Psoas muscle (tissue), 8 donors: ENCODE results near the gene IL1R2. TPM values are rescaled to one million over a fixed set of nuclear protein-coding genes. Genes with fewer than 3 reads are reported as not detected.

Experiments
- ATAC-seq, 4 donors: fragments of 200-7000 bp; cut with Tn5 transposase; one replicate each; pipeline ENCODE4 v1.9.1; 2020; ENCODE audit warnings: moderate library complexity in 3 of 4, mild to moderate bottlenecking in 2 of 4
- DNase-seq, 2 donors: peaks; one replicate each; pipeline ENCODE4 v3.0.0-alpha.2; 2020
- H3K27ac ChIP-seq: fragments of 200-600 bp; one replicate; pipeline ENCODE4 v1.8.0; 2022
- H3K27me3 ChIP-seq, 3 donors: fragments of 200-600 bp in 1 of 3; one replicate each; pipeline versions ENCODE4 v1.6.1 to v1.8.0; 2013 to 2022; ENCODE audit warnings: low read length in 2 of 3, mild to moderate bottlenecking in 2 of 3, moderate library complexity in 1 of 3; ENCODE audit not compliant: insufficient read depth in 3 of 3
- H3K36me3 ChIP-seq, 2 donors: fragments of 200-600 bp in 1 of 2; one replicate each; pipeline versions ENCODE4 v1.6.1 to v1.8.0; 2013 to 2022; ENCODE audit warnings: low read depth in 1 of 2, mild to moderate bottlenecking in 1 of 2, moderate library complexity in 1 of 2; ENCODE audit not compliant: insufficient read depth in 1 of 2
- H3K4me1 ChIP-seq: fragments of 200-600 bp; one replicate; pipeline ENCODE4 v1.8.0; 2022
- H3K4me3 ChIP-seq: fragments of 200-600 bp; one replicate; pipeline ENCODE4 v1.8.0; 2022; ENCODE audit warnings: mild to moderate bottlenecking
- H3K9me3 ChIP-seq: fragments of 200-600 bp; one replicate; pipeline ENCODE4 v1.8.0; 2022
- CTCF ChIP-seq: fragments of 200-600 bp; IDR thresholded peaks from one replicate; pipeline ENCODE4 v1.8.0; 2022; ENCODE audit warnings: antibody characterized with exemption
- WGBS, 3 donors: extraction: QIAGEN DNeasy Blood & Tissue Kit; methylation state at CpG; one replicate each; pipeline versions ENCODE4 v1.1.6 to v1.1.7; 2013; 5-methylcytosine and 5-hydroxymethylcytosine counted together
- intact Hi-C, 2 donors: fragments of 100-400 bp; cut with DNase I; formaldehyde crosslinking; loops; one replicate each; pipeline versions ENCODE4 v1.11.0 to v1.14.2; 2022
- polyA plus RNA-seq, 3 donors: library from polyadenylated mRNA; stranded (reverse); fragments of 200-250 nt; gene quantifications; one replicate each; pipeline ENCODE4 v1.2.3, GENCODE V29; 2013
- total RNA-seq, 4 donors: library from RNA; stranded (reverse); fragmentation: NEBNext Ultra II Directional in 2 of 4; extraction: Animal tissue kit (Norgen Biotek cat#: 25700) in 2 of 4; gene quantifications; one replicate each; pipeline versions ENCODE4 v1.2.1 to v1.2.4, GENCODE V29; 2021 to 2023
- donor health status: healthy with polysubstance abuse.
- donor health status: DM: no; HTN: no; CAD: no; lungs with moderate emphysema.
- donor health status: Bipolar disorder and iron deficiency.
- donor health status: healthy.
- donor health status: DM: yes; HTN: yes; CAD: no.
- donor health status: DM: no; HTN: no; CAD: no.
- donor health status: DM: no; HTN: no; CAD: no.
- donor health status: DM: yes; HTN: yes; CAD: no.

IL1R2 gene
- total and polyA plus RNA-seq, 7 donors, result 0.41 to 3.4 (median 1.3) TPM

GRCh38 chr2:101962309-101962708, 29.5 kb upstream of the IL1R2 start:
- ATAC-seq (peak in 3 of 4 donors; percentile 5 to 10 (median 5)), DNase-seq (no peak)
- Histone ChIP-seq H3K36me3 (no peaks in the 10 kb centered on the region), H3K27ac (no peak overlapping the region), H3K27me3 (no peaks in the 10 kb centered on the region), H3K9me3 (no peaks in the 10 kb centered on the region), H3K4me1 (no peaks in the 10 kb centered on the region), H3K4me3 (no peak overlapping the region)
- intact Hi-C loops, result no loop called here
- 78 to 84% (median 84%) methylated on average over 11 of the region's 11 CpGs for WGBS, 3 donors
- TF ChIP-seq CTCF, result no peak

- Histone ChIP-seq H3K27me3 (no peaks in the 10 kb centered on the region), H3K36me3 (no peaks in the 10 kb centered on the region), H3K4me1 (no peaks in the 10 kb centered on the region), H3K4me3 (no peak overlapping the region), H3K9me3 (no peaks in the 10 kb centered on the region), H3K27ac (no peak overlapping the region)
- ATAC-seq, result no peak
- no peak for DNase-seq
- WGBS, 3 donors, result 65 to 71% (median 66%) methylated on average over 4 of the region's 4 CpGs
- no peak for TF ChIP-seq CTCF
- intact Hi-C loops, result no loop called here
Observed at GRCh38 chr2:101963198-101963597, 28.6 kb upstream of the IL1R2 start.

DNA sequence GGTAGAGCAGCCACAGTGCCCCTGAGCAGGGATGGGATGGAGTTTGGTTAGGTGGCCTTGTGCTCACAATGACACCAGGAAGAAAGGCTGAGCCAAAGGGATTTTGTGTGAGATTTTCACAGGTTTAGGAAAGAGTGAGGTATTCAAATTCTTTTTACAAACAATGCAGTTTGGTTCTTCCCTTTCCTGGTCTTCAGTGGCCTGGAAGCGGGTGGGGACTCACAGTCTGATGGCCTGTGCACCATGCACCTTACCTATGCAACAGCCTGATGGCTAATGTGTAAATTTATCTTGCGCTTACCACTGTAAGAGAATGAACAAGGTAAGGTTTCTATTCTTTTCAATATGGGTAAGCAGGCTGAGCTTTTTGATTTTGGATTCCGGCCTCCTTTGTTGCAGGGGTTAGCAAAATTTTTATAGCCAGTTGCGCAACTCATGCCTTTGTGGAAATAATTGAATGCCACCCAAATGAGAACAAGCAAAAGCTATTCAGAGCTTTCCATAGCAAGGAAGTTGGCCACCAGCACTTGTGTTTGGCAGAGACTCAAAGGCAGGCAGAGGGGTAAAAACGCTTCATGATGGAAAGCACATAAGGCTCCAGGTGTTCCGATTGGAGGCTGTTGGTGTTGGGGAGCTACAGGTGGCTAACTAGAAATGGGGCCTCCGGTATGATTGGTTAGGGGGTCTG, 23.8 kb upstream of the IL1R2 start:
- peak in 1 of 4 donors; percentile 19 for ATAC-seq
- no peaks in the 10 kb centered on the region for H3K4me1 ChIP-seq
- intact Hi-C loops, result no loop called here
- no peak for TF ChIP-seq CTCF
- no peaks in the 10 kb centered on the region for H3K27me3 ChIP-seq
- no peak overlapping the region for H3K4me3 ChIP-seq
- H3K27ac ChIP-seq, result no peak overlapping the region
- 74 to 79% (median 74%) methylated on average over 7 of the region's 7 CpGs for WGBS, 3 donors
- no peak for DNase-seq
- no peaks in the 10 kb centered on the region for H3K9me3 ChIP-seq
- no peaks in the 10 kb centered on the region for H3K36me3 ChIP-seq

- ATAC-seq (no peak), DNase-seq (no peak)
- intact Hi-C loops, result no loop called here
- H3K36me3 ChIP-seq, result no peaks in the 10 kb centered on the region
- WGBS, 3 donors, result 78 to 89% (median 80%) methylated on average over 3 of the region's 3 CpGs
- H3K27me3 ChIP-seq, result no peaks in the 10 kb centered on the region
- H3K4me3 ChIP-seq, result no peak overlapping the region
- H3K4me1 ChIP-seq, result no peaks in the 10 kb centered on the region
- no peak for TF ChIP-seq CTCF
- H3K9me3 ChIP-seq, result no peaks in the 10 kb centered on the region
- H3K27ac ChIP-seq, result no peak overlapping the region
Observed at GRCh38 chr2:101969723-101970122, 22.0 kb upstream of the IL1R2 start.

GRCh38 chr2:101970901-101971300, 20.9 kb upstream of the IL1R2 start:
- H3K27ac ChIP-seq, result no peak overlapping the region
- no peak for TF ChIP-seq CTCF
- WGBS, 3 donors, result 71 to 88% (median 85%) methylated on average over 1 of the region's 1 CpG
- H3K4me1 ChIP-seq, result no peaks in the 10 kb centered on the region
- no peaks in the 10 kb centered on the region for H3K36me3 ChIP-seq
- ATAC-seq, result no peak
- no peaks in the 10 kb centered on the region for H3K9me3 ChIP-seq
- H3K4me3 ChIP-seq, result no peak overlapping the region
- intact Hi-C loops, result no loop called here
- no peak for DNase-seq
- no peaks in the 10 kb centered on the region for H3K27me3 ChIP-seq
